BLaER1 treated with 17β-estradiol and CSF1 and Interleukin-3, amounts not matched to agents 10 nM and 100 nM (cell line): ENCODE results near the gene PEX6.

Source experiments
- H3K27ac ChIP-seq, 11 experiments: shearing (Covaris generic); formaldehyde crosslinking; 2 replicates each; pipeline ENCODE4 v1.8.1; 2022
- H3K27me3 ChIP-seq, 11 experiments: shearing (Covaris generic); formaldehyde crosslinking; 2 replicates each; pipeline ENCODE4 v1.8.1; 2022
- H3K36me3 ChIP-seq, 11 experiments: shearing (Covaris generic); formaldehyde crosslinking; 2 replicates each; pipeline ENCODE4 v1.8.1; 2022
- H3K4me1 ChIP-seq, 10 experiments: shearing (Covaris generic); formaldehyde crosslinking; 2 replicates each; pipeline ENCODE4 v1.8.1; 2022
- H3K4me2 ChIP-seq, 11 experiments: shearing (Covaris generic); formaldehyde crosslinking; 2 replicates each; pipeline ENCODE4 v1.8.1; 2022
- H3K4me3 ChIP-seq, 10 experiments: shearing (Covaris generic); formaldehyde crosslinking; 2 replicates each; pipeline ENCODE4 v1.8.1; 2022
- H3K9ac ChIP-seq, 11 experiments: shearing (Covaris generic); formaldehyde crosslinking; 2 replicates each; pipeline ENCODE4 v1.8.1; 2022
- H3K9me3 ChIP-seq, 11 experiments: shearing (Covaris generic); formaldehyde crosslinking; replicated peaks in 1 of 11; 2 replicates each; pipeline ENCODE4 v1.8.1; 2022
- H4K20me1 ChIP-seq, 11 experiments: shearing (Covaris generic); formaldehyde crosslinking; 2 replicates each; pipeline ENCODE4 v1.8.1; 2022
- Cebpa-rat ChIP-seq, 11 experiments: shearing (Covaris generic); IDR thresholded peaks; 2 replicates each; pipeline ENCODE4 v1.8.1; 2022

Gene PEX6

GRCh38 chr6:42929821-42930360 lies 49.1 kb downstream of the PEX6 start:
- no peak for TF ChIP-seq Cebpa-rat (IDR thresholded peaks at IDR 0.05)
- Histone ChIP-seq H3K9ac (peak overlapping the region; percentile 88 to 99 (median 94)), H3K36me3 (peaks cover 22 to 45% (median 35%) of the 10 kb centered on the region in 11 experiments)

DNA sequence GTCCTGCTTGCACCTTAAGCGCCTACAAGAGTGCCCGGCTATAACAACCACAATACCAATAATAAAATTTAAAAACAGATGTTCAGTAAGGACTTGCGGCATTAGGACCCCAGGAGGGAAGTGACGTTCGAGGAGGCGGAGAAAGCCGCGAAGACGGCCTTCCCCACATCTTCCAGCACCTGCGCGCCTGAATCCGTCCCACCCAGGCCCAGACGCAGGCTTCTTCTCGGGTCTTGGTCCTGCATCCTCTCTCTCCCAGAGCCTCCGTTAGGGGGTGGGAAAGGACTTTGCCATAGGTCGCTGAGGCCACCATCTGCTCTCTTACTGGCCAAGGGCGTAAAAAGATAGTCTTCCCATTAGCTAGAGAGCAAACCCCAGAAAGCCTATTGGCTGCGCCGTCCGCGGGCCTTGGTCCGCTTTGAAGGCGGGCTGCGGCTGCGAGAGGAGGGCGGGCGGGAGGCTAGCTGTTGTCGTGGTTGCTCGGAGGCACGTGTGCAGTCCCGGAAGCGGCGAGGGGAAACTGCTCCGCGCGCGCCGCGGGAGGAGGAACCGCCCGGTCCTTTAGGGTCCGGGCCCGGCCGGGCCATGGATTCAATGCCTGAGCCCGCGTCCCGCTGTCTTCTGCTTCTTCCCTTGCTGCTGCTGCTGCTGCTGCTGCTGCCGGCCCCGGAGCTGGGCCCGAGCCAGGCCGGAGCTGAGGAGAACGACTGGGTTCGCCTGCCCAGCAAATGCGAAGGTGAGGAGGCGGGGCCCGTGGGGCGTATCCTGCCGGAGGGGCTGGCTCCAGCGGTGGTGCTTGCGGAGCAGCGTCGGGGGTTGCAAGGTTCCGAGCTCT lies 49.8 kb downstream of the PEX6 start, which contains the start of gene CNPY3:
TSS of gene CNPY3 (plus strand) at position 495 of the 835 bp plus-strand sequence. CDS start at position 586, 91 bp downstream.
- TF ChIP-seq Cebpa-rat (IDR thresholded peaks at IDR 0.05) = no peak
- peak within 1 kb of the TSS; percentile 73 to 91 (median 81) for H3K4me3 ChIP-seq
- peaks cover 11 to 41% (median 38%) of the 10 kb centered on the region in 11 experiments; a peak in 19 of 22 replicates for H4K20me1 ChIP-seq
- H3K9ac ChIP-seq = peak within 1 kb of the TSS; percentile 88 to 99 (median 94)
- H3K9me3 ChIP-seq = no peaks in the 10 kb centered on the region
- H3K27ac ChIP-seq = peak within 1 kb of the TSS; percentile 85 to 99 (median 97)
- peak within 1 kb of the TSS; percentile 79 to 99 (median 94) for H3K4me2 ChIP-seq
- H3K36me3 ChIP-seq = peaks cover 15 to 38% (median 28%) of the 10 kb centered on the region in 11 experiments
- peaks cover 75 to 85% (median 80%) of the 10 kb centered on the region in 10 experiments for H3K4me1 ChIP-seq
- H3K27me3 ChIP-seq = no peaks in the 10 kb centered on the region

More at GRCh38 chr6:42929821-42930360, 49.1 kb downstream of the PEX6 start:
- Histone ChIP-seq H3K4me3 (peak overlapping the region; percentile 73 to 91 (median 81)), H3K27ac (peak overlapping the region; percentile 85 to 99 (median 97)), H3K27me3 (no peaks in the 10 kb centered on the region), H3K4me2 (peak overlapping the region; percentile 79 to 99 (median 94)), H4K20me1 (peaks cover 14 to 47% (median 45%) of the 10 kb centered on the region in 11 experiments; a peak in 19 of 22 replicates), H3K4me1 (peaks cover 75 to 85% (median 80%) of the 10 kb centered on the region in 10 experiments), H3K9me3 (no peaks in the 10 kb centered on the region)

GRCh38 chr6:42925248-42925857 lies 53.6 kb downstream of the PEX6 start:
- TF ChIP-seq Cebpa-rat (IDR thresholded peaks at IDR 0.05) = no peak
- H3K36me3 ChIP-seq = no peaks in the 10 kb centered on the region
- H3K9ac ChIP-seq = peak overlapping the region; percentile 2 to 65 (median 42); a peak in 16 of 22 replicates
- H3K4me3 ChIP-seq = 0 out of 20 replicates have a peak overlapping the region, but pooled peaks of 1 of the 10 experiments have one; percentile 21
- H3K4me1 ChIP-seq = peaks cover 60 to 73% (median 67%) of the 10 kb centered on the region in 10 experiments
- H3K4me2 ChIP-seq = peak overlapping the region; percentile 62 to 99 (median 86)
- peak overlapping the region; percentile 22 to 99 (median 82); a peak in 18 of 22 replicates for H3K27ac ChIP-seq
- no peaks in the 10 kb centered on the region for H3K9me3 ChIP-seq
- no peaks in the 10 kb centered on the region for H3K27me3 ChIP-seq
- H4K20me1 ChIP-seq = peaks cover 0 to 2% (median under 1%) of the 10 kb centered on the region in 11 experiments; a peak in 7 of 22 replicates

- Histone ChIP-seq H3K4me1 (peaks cover 59 to 78% (median 67%) of the 10 kb centered on the region in 10 experiments), H3K36me3 (no peaks in the 10 kb centered on the region), H3K4me2 (peak overlapping the region; percentile 62 to 99 (median 86)), H4K20me1 (no peaks in the 10 kb centered on the region), H3K27ac (peak overlapping the region in 10 of 11 experiments; percentile 49 to 99 (median 78); a peak in 21 of 22 replicates), H3K9me3 (no peaks in the 10 kb centered on the region), H3K27me3 (no peaks in the 10 kb centered on the region), H3K4me3 (peak overlapping the region in 6 of 10 experiments; percentile 17 to 37 (median 30); a peak in 8 of 20 replicates), H3K9ac (peak overlapping the region in 9 of 11 experiments; percentile 3 to 73 (median 58); a peak in 16 of 22 replicates)
- TF ChIP-seq Cebpa-rat (IDR thresholded peaks at IDR 0.05) = peak in 3 of 11 experiments; percentile 24 to 71 (median 69); a peak in 6 of 22 replicates
Observed at GRCh38 chr6:42923666-42924065, 55.3 kb downstream of the PEX6 start.

DNA sequence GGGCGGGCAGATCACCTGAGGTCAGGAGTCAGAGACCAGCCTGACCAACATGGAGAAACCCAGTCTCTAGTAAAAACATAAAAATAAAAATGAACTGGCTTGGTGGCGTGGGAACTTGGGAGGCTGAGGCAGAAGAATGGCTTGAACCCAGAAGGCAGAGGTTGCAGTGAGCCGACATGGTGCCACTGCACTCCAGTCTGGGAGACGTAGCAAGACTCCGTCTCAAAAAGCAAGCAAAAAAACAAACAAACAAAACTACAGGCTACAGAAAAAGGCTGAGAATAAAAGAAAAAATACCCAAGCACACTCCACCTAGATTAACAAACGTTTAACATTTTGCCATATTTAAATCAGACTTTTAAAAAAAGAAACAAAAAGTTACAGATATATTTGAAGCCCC lies 57.2 kb downstream of the PEX6 start:
- H3K4me1 ChIP-seq = peaks cover 43 to 59% (median 51%) of the 10 kb centered on the region in 10 experiments
- no peak for TF ChIP-seq Cebpa-rat (IDR thresholded peaks at IDR 0.05)
- H3K36me3 ChIP-seq = no peaks in the 10 kb centered on the region
- H3K4me3 ChIP-seq = no peak overlapping the region
- no peaks in the 10 kb centered on the region for H3K9me3 ChIP-seq
- H3K27ac ChIP-seq = peak overlapping the region in 5 of 11 experiments; percentile 4 to 99 (median 17); a peak in 5 of 22 replicates
- H3K4me2 ChIP-seq = no peak overlapping the region; a peak in 2 of 22 replicates
- no peak overlapping the region for H3K9ac ChIP-seq
- no peaks in the 10 kb centered on the region for H4K20me1 ChIP-seq
- H3K27me3 ChIP-seq = no peaks in the 10 kb centered on the region

GRCh38 chr6:42916288-42916687 lies 62.7 kb downstream of the PEX6 start:
- Histone ChIP-seq H3K36me3 (no peaks in the 10 kb centered on the region), H4K20me1 (no peaks in the 10 kb centered on the region), H3K9ac (peak overlapping the region in 5 of 11 experiments; percentile 15 to 59 (median 50); a peak in 6 of 22 replicates), H3K4me3 (no peak overlapping the region), H3K9me3 (no peaks in the 10 kb centered on the region), H3K27me3 (no peaks in the 10 kb centered on the region), H3K27ac (peak overlapping the region in 6 of 11 experiments; percentile 18 to 62 (median 54); a peak in 10 of 22 replicates), H3K4me1 (peaks cover 5 to 28% (median 25%) of the 10 kb centered on the region in 10 experiments; a peak in 19 of 20 replicates), H3K4me2 (peak overlapping the region in 10 of 11 experiments; percentile 30 to 87 (median 76); a peak in 18 of 22 replicates)
- TF ChIP-seq Cebpa-rat (IDR thresholded peaks at IDR 0.05) = no peak

GRCh38 chr6:42915732-42916131 lies 63.2 kb downstream of the PEX6 start, which contains the start of gene PTCRA:
Gene PTCRA (plus strand): TSS chr6:42916053. CDS start chr6:42916070, 17 bp downstream.
- H3K4me1 ChIP-seq = peaks cover 5 to 28% (median 25%) of the 10 kb centered on the region in 10 experiments; a peak in 19 of 20 replicates
- H3K4me3 ChIP-seq = no peak within 1 kb of the TSS
- no peaks in the 10 kb centered on the region for H4K20me1 ChIP-seq
- peak within 1 kb of the TSS in 8 of 11 experiments; percentile 18 to 62 (median 43); a peak in 14 of 22 replicates for H3K27ac ChIP-seq
- no peaks in the 10 kb centered on the region for H3K27me3 ChIP-seq
- H3K36me3 ChIP-seq = no peaks in the 10 kb centered on the region
- H3K9ac ChIP-seq = peak within 1 kb of the TSS in 8 of 11 experiments; percentile 15 to 59 (median 32); a peak in 10 of 22 replicates
- peak within 1 kb of the TSS; percentile 3 to 87 (median 74); a peak in 20 of 22 replicates for H3K4me2 ChIP-seq
- H3K9me3 ChIP-seq = no peaks in the 10 kb centered on the region
- no peak for TF ChIP-seq Cebpa-rat (IDR thresholded peaks at IDR 0.05)

DNA sequence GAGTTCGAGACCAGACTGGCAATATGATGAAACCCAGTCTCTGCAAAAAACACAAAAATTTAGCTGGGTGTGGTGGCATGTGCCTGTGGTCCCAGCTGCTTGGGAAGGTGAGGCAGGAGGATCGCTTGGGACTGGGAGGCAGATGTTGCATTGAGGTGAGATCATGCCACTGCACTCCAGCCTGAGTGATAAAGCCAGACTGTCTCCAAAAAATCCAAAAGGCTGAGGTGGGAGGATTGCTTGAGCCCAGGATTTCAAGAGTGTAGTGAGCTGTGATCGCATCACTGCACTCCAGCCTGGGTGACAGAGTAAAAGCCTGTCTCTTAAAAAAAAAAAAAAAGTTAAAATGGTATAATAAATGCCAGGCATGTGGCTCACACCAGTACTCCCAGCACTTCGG lies 64.4 kb downstream of the PEX6 start:
- Histone ChIP-seq H3K4me1 (peaks cover under 1 to 28% (median 24%) of the 10 kb centered on the region in 10 experiments; a peak in 19 of 20 replicates), H4K20me1 (no peaks in the 10 kb centered on the region), H3K9ac (peak overlapping the region in 2 of 11 experiments; percentile 1 to 25; a peak in 1 of 22 replicates), H3K27me3 (no peaks in the 10 kb centered on the region), H3K27ac (peak overlapping the region in 2 of 11 experiments; percentile 4 to 62; a peak in 2 of 22 replicates), H3K36me3 (no peaks in the 10 kb centered on the region), H3K4me2 (peak overlapping the region in 7 of 11 experiments; percentile 29 to 87 (median 82); a peak in 10 of 22 replicates), H3K4me3 (no peak overlapping the region), H3K9me3 (no peaks in the 10 kb centered on the region)
- TF ChIP-seq Cebpa-rat (IDR thresholded peaks at IDR 0.05) = no peak
